Measurements from ENCODE around the gene CSNK1E.

Gene CSNK1E

GRCh38 chr22:38327805-38328204 is 10.6 kb upstream of the CSNK1E start:
- DNase-seq = no peak

GRCh38 chr22:38327396-38327795 is 10.2 kb upstream of the CSNK1E start:
- DNase-seq = no peak

GRCh38 chr22:38325587-38325986 is 8.4 kb upstream of the CSNK1E start:
- no peak for DNase-seq

- no peak for DNase-seq
Measured at GRCh38 chr22:38320605-38321402, 3.6 kb upstream of the CSNK1E start.

- DNase-seq = no peak
Measured at GRCh38 chr22:38318792-38319773, 1.9 kb upstream of the CSNK1E start.

GRCh38 chr22:38317995-38318715 is 922 bp upstream of the CSNK1E start:
- no peak for DNase-seq

- DNase-seq = peak; percentile 62
Measured at GRCh38 chr22:38316364-38317121, 690 bp downstream of the CSNK1E start.

GRCh38 chr22:38315823-38316363 is 1.3 kb downstream of the CSNK1E start:
- DNase-seq = peak; percentile 14

GRCh38 chr22:38314933-38315822 is 2.1 kb downstream of the CSNK1E start:
- peak; percentile 41 for DNase-seq

- DNase-seq = no peak
Measured at GRCh38 chr22:38314051-38314932, 2.9 kb downstream of the CSNK1E start.

- DNase-seq = peak; percentile 35
Measured at GRCh38 chr22:38313384-38313955, 3.8 kb downstream of the CSNK1E start.

- DNase-seq = no peak
Measured at GRCh38 chr22:38312261-38312800, 4.9 kb downstream of the CSNK1E start.

- no peak for DNase-seq
Measured at GRCh38 chr22:38311323-38311620, 6.0 kb downstream of the CSNK1E start.

GRCh38 chr22:38310518-38311322 is 6.5 kb downstream of the CSNK1E start:
- no peak for DNase-seq

GRCh38 chr22:38309614-38310517 is 7.4 kb downstream of the CSNK1E start:
- DNase-seq = no peak

GRCh38 chr22:38308791-38309498 is 8.3 kb downstream of the CSNK1E start:
- no peak for DNase-seq
